HEK293 (cell line): Measurements from ENCODE around the gene FAM229A.

Experiments used
- ZBTB48 ChIP-seq: fragments of 450-650 bp; formaldehyde crosslinking; IDR thresholded peaks from 2 replicates; pipeline ENCODE4 v1.5.1; 2016; ENCODE audit warnings: missing biosample characterization, missing genetic modification characterization
- ZNF768 ChIP-seq: fragments of 450-650 bp; formaldehyde crosslinking; IDR thresholded peaks from 2 replicates; pipeline ENCODE4 v1.5.1; 2018; ENCODE audit warnings: missing biosample characterization, mild to moderate bottlenecking, missing genetic modification characterization
- TF ChIP-seq, protein P1 (sequence below): fragments of 450-650 bp; formaldehyde crosslinking; IDR thresholded peaks from 2 replicates; pipeline ENCODE4 v1.5.1; 2016; ENCODE audit warnings: missing biosample characterization, missing genetic modification characterization
- TF ChIP-seq, protein P2 (sequence below): fragments of 450-650 bp; formaldehyde crosslinking; IDR thresholded peaks from 2 replicates; pipeline ENCODE4 v1.5.1; 2016; ENCODE audit warnings: missing biosample characterization, missing genetic modification characterization
- TF ChIP-seq, protein P3 (sequence below): fragments of 450-650 bp; IDR thresholded peaks from 2 replicates; pipeline ENCODE4 v1.5.1; 2018; ENCODE audit warnings: missing biosample characterization, mild to moderate bottlenecking, missing genetic modification characterization

DNA sequence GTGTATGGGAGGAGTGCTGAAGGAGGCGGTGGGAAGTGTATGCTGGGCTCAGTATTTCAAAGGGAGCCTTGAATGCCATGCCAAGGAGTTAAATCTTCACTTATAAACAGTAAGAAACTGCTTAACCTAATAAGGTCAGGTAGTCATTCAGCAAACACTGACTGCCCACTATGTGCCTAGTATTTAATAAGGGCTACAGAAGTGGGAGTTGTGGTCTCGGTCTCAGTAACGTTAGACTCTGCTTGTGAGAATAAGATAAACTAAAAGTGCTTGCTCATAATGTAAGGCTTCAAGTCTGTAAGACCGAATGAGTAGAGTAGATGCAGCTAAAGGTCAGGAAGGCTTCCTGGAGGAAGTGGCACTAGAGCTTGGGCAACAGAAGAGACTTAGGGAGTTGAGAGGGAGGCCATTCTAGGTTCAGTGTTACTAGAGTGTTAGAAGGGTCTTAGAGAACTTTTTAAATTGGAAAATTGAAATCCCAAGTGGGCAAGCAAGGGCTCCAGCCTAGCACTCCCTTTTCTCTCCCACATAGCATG, 32.3 kb downstream of the FAM229A start:
- TF ChIP-seq, protein P1, sequence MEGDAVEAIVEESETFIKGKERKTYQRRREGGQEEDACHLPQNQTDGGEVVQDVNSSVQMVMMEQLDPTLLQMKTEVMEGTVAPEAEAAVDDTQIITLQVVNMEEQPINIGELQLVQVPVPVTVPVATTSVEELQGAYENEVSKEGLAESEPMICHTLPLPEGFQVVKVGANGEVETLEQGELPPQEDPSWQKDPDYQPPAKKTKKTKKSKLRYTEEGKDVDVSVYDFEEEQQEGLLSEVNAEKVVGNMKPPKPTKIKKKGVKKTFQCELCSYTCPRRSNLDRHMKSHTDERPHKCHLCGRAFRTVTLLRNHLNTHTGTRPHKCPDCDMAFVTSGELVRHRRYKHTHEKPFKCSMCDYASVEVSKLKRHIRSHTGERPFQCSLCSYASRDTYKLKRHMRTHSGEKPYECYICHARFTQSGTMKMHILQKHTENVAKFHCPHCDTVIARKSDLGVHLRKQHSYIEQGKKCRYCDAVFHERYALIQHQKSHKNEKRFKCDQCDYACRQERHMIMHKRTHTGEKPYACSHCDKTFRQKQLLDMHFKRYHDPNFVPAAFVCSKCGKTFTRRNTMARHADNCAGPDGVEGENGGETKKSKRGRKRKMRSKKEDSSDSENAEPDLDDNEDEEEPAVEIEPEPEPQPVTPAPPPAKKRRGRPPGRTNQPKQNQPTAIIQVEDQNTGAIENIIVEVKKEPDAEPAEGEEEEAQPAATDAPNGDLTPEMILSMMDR (tag by site-specific recombination), result no peak
- TF ChIP-seq, protein P2, sequence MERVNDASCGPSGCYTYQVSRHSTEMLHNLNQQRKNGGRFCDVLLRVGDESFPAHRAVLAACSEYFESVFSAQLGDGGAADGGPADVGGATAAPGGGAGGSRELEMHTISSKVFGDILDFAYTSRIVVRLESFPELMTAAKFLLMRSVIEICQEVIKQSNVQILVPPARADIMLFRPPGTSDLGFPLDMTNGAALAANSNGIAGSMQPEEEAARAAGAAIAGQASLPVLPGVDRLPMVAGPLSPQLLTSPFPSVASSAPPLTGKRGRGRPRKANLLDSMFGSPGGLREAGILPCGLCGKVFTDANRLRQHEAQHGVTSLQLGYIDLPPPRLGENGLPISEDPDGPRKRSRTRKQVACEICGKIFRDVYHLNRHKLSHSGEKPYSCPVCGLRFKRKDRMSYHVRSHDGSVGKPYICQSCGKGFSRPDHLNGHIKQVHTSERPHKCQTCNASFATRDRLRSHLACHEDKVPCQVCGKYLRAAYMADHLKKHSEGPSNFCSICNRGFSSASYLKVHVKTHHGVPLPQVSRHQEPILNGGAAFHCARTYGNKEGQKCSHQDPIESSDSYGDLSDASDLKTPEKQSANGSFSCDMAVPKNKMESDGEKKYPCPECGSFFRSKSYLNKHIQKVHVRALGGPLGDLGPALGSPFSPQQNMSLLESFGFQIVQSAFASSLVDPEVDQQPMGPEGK (tag by site-specific recombination), result no peak
- TF ChIP-seq, protein P3, sequence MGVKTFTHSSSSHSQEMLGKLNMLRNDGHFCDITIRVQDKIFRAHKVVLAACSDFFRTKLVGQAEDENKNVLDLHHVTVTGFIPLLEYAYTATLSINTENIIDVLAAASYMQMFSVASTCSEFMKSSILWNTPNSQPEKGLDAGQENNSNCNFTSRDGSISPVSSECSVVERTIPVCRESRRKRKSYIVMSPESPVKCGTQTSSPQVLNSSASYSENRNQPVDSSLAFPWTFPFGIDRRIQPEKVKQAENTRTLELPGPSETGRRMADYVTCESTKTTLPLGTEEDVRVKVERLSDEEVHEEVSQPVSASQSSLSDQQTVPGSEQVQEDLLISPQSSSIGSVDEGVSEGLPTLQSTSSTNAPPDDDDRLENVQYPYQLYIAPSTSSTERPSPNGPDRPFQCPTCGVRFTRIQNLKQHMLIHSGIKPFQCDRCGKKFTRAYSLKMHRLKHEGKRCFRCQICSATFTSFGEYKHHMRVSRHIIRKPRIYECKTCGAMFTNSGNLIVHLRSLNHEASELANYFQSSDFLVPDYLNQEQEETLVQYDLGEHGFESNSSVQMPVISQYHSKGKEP (tag by site-specific recombination), result no peak
- TF ChIP-seq ZNF768 (tag by site-specific recombination) (no peak), ZBTB48 (no peak)
